Raji (cell line): ENCODE data around the gene SLC25A24.

Source experiments
- POLR2A ChIP-seq: IDR thresholded peaks from 2 replicates; pipeline ENCODE4 v1.6.1; 2011; ENCODE audit warnings: low read depth, low read length, control low read depth; ENCODE audit not compliant: insufficient read depth

The SLC25A24 gene

GRCh38 chr1:108182959-108183700 lies 17.0 kb downstream of the SLC25A24 start:
- no peak for TF ChIP-seq POLR2A

DNA sequence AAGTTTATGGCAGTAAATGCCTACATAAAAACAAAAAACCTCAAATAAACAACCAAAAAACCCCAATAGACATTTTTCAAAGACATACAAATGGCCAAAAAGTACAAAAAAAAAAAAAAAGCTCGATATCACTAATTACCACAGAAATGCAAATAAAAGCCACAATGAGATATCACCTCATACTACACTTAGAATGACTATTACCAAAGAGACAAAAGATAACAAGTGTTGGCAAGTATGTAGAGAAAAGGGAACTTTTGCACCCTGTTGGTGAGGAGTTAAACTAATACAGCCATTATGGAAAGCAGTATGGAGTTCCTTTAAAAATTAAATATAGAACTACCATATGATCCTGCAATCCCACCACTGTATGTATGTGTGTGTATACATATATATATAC lies 21.1 kb downstream of the SLC25A24 start:
- TF ChIP-seq POLR2A, result no peak

GRCh38 chr1:108158893-108159453 lies 41.2 kb downstream of the SLC25A24 start:
- no peak for TF ChIP-seq POLR2A

DNA sequence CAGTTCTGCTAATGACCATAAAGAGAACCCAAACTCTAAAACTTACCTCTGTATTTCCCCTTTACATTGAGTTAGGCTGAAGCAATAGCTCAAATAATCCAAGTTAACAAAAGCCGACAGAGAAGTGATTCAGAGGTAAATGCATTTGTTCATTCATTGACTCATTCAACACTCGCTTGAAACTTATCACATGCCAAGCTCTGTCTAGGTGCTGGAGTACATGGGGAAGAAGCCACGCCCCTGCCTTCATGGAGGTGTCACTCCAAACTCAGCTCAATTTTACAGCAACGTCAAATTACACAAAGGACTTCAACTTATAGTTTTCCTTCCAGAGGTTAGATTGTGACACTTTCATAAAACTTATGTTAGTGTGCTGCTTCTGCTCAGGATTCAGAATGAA lies 45.8 kb downstream of the SLC25A24 start:
- TF ChIP-seq POLR2A, result no peak

DNA sequence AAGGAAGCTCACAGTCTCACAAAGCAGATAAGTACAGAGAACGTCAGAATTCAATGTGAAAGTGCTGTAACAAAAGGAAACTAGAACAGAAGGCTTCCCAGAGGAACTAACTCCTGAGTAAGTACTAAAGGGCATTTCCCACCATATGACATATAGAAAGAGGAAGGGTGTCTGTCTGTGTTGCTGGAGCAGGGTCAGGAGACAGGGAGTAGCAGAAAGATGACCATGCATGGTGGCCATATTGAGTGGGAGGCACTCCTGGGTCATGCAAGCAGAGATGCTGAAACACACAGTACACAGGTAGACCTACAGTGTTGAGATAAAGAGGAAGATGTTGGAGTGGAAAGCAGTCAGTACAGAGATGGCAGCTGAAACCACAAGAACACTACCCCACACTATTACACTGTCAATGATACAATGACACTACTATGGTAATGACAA lies 47.3 kb downstream of the SLC25A24 start:
- TF ChIP-seq POLR2A, result no peak

GRCh38 chr1:108151548-108151947 lies 48.6 kb downstream of the SLC25A24 start:
- TF ChIP-seq POLR2A, result no peak

- no peak for TF ChIP-seq POLR2A
Observed at GRCh38 chr1:108149796-108150467, 50.2 kb downstream of the SLC25A24 start.

DNA sequence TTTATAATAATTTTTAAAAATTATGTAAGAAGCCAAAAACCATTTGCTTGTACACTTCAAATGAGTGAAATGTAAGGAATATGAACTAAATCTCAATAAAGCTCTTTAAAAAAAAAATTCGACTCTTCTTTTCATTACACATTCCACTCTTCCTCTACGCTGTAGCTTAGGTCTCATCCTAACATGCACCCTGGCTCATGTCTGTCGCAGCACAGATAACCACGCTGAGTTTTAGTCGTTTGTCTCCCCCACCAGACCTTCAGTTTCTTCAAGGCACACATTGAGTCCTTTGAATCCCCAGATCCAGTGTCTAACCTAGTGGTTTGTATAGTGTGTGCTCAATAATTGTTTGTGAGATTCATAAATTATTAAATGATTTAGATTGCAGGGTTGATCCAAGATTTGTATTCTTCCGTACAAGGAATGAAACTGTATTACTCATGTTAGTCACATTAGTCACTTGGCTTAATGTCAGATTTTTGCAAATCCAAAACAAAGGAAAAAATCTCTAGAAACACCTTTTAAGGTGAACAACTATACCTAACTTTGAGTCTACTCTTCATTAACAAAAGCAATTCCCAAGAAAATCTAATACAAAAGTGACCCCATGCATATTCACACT lies 57.3 kb downstream of the SLC25A24 start:
- TF ChIP-seq POLR2A, result no peak

DNA sequence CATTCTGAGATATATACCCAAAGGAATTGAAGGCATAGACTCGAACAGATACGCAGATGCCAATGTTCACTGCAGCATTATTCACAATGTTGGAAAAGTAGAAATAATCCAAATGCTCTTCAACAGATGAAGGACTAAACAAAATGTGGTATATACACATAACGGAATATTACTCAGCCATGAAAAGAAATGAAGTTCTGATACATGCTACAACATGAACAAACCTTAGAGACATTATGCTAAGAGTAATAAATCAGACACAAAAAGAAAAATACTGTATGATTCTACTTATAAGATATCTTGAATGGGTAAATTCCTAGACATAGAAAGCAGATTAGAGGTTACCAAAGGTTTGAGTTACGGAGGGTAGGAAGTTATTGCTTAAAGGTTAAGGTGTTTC lies 57.9 kb downstream of the SLC25A24 start:
- TF ChIP-seq POLR2A, result no peak

- TF ChIP-seq POLR2A, result no peak
Observed at GRCh38 chr1:108141621-108142020, 58.5 kb downstream of the SLC25A24 start.

- no peak for TF ChIP-seq POLR2A
Observed at GRCh38 chr1:108140936-108141335, 59.2 kb downstream of the SLC25A24 start.

GRCh38 chr1:108140177-108140576 lies 60.0 kb downstream of the SLC25A24 start:
- no peak for TF ChIP-seq POLR2A

- TF ChIP-seq POLR2A, result no peak
Observed at GRCh38 chr1:108130794-108131193, 69.3 kb downstream of the SLC25A24 start.

DNA sequence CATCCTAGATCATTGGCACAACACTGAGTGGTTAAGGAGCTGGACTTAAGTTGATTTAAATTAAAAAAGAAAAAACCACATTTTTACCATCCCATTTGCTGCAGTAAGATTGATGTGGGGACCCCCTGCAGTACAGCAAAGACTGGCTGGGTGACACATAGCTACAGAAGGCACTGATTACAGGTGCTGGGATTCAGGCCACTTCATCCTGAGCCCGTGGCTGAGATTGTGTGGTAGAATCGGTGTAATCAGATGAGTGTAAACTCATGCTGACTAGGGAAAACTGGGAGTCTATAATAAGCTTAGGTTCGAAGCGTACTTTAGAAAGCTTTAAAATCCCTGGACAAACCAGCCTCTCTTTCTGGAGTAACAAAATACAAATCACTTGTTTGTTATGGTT lies 70.1 kb downstream of the SLC25A24 start:
- no peak for TF ChIP-seq POLR2A

GRCh38 chr1:108125312-108126138 lies 74.6 kb downstream of the SLC25A24 start:
- no peak for TF ChIP-seq POLR2A
